Endothelial cell of umbilical vein (primary cell): Measurements from ENCODE around the gene ADAMTSL2. TPM values are rescaled to one million over a fixed set of nuclear protein-coding genes. Genes with fewer than 3 reads are reported as not detected.

Source experiments
- BruUV-seq: library from RNA; stranded (reverse); fragments of 400-500 nt; replicated peaks from 2 replicates; lab custom pipeline; 2021; lab: Mats Ljungman, UMichigan
- CTCF ChIA-PET: fragments of 300-600, 350-600 bp; sonication (Branson Sonifier 250); formaldehyde crosslinking; loops from one replicate; lab custom pipeline; 2021; ENCODE audit warnings: antibody characterized with exemption, inconsistent platforms; lab: Charles Lee
- POLR2A ChIA-PET: fragments of 300-600, 350-600 bp; sonication (Branson Sonifier 250); formaldehyde crosslinking; loops from one replicate; lab custom pipeline; 2021; ENCODE audit warnings: antibody characterized with exemption, inconsistent platforms; lab: Charles Lee
- DNase-seq: peaks from one replicate; pipeline ENCODE4 v3.0.0-alpha.2; 2011; ENCODE audit warnings: low read depth, low spot score
- FAIRE-seq: peaks from 2 replicates; lab custom pipeline; 2011; peaks lifted over from hg19 to GRCh38; lab: Jason Lieb, UNC
- H2AFZ ChIP-seq: 2 replicates; pipeline ENCODE4 v1.6.0; 2012; ENCODE audit warnings: low read depth, low read length, control low read depth, inconsistent platforms
- H3K27ac ChIP-seq: 2 replicates; pipeline ENCODE4 v1.5.1; 2011; ENCODE audit warnings: low read depth, mild to moderate bottlenecking, control low read depth, low read length, moderate library complexity; ENCODE audit not compliant: insufficient read depth
- H3K27me3 ChIP-seq, 2 experiments: 2 replicates each; pipeline versions ENCODE4 v1.6.0 to v1.6.1; 2011; ENCODE audit warnings: low read length in 2 of 2, mixed read lengths in 1 of 2; ENCODE audit not compliant: control insufficient read depth in 2 of 2, insufficient read depth in 2 of 2
- H3K36me3 ChIP-seq, 2 experiments: 2 replicates in 1 of 2; 3 replicates in 1 of 2; pipeline ENCODE4 v1.5.1; 2011; ENCODE audit warnings: low read length in 2 of 2, mild to moderate bottlenecking in 1 of 2, moderate library complexity in 1 of 2; ENCODE audit not compliant: control insufficient read depth in 2 of 2, insufficient read depth in 2 of 2; ENCODE audit errors: extremely low read depth in 1 of 2
- H3K4me1 ChIP-seq: 3 replicates; pipeline ENCODE4 v1.5.1; 2011; ENCODE audit warnings: mild to moderate bottlenecking, low read length; ENCODE audit not compliant: control insufficient read depth, insufficient read depth; ENCODE audit errors: extremely low read depth
- H3K4me2 ChIP-seq: 2 replicates; pipeline ENCODE4 v1.6.1; 2011; ENCODE audit warnings: low read length, control low read depth, mixed read lengths; ENCODE audit not compliant: insufficient read depth
- H3K4me3 ChIP-seq, 3 experiments: fragments of 200-600 bp in 1 of 3; sonication (generic), shearing (Covaris generic) in 1 of 3; replicated peaks in 1 of 3; 2 replicates each; pipeline ENCODE4 v1.5.1; 2011 to 2016; ENCODE audit warnings: control low read depth in 3 of 3, low read length in 3 of 3, mild to moderate bottlenecking in 2 of 3, inconsistent platforms in 1 of 3, low read depth in 1 of 3, moderate library complexity in 1 of 3; ENCODE audit not compliant: insufficient read depth in 1 of 3
- H3K79me2 ChIP-seq: 2 replicates; pipeline ENCODE4 v1.6.0; 2012; ENCODE audit warnings: low read length, inconsistent platforms; ENCODE audit not compliant: control insufficient read depth, insufficient read depth
- H3K9ac ChIP-seq: replicated peaks from 2 replicates; pipeline ENCODE3; 2011; ENCODE audit warnings: low read length, control low read depth; ENCODE audit not compliant: insufficient read depth; ENCODE audit errors: extremely low read depth
- H3K9me1 ChIP-seq: replicated peaks from 3 replicates; pipeline ENCODE4 v1.6.0; 2011; ENCODE audit warnings: mild to moderate bottlenecking, low read length; ENCODE audit not compliant: control insufficient read depth, insufficient read depth; ENCODE audit errors: extremely low read depth
- H3K9me3 ChIP-seq: replicated peaks from 2 replicates; pipeline ENCODE4 v1.5.1; 2012; ENCODE audit warnings: low read length, inconsistent platforms; ENCODE audit not compliant: control insufficient read depth, insufficient read depth
- H4K20me1 ChIP-seq: replicated peaks from 2 replicates; pipeline ENCODE3; 2011; ENCODE audit warnings: mild to moderate bottlenecking, low read length; ENCODE audit not compliant: control insufficient read depth, insufficient read depth; ENCODE audit errors: extremely low read depth
- EZH2 ChIP-seq: IDR thresholded peaks from 2 replicates; pipeline ENCODE4 v1.6.1; 2012; ENCODE audit warnings: borderline replicate concordance, low read depth, mild to moderate bottlenecking, moderate library complexity, low read length, inconsistent platforms; ENCODE audit not compliant: severe bottlenecking
- FOS ChIP-seq: IDR thresholded peaks from 2 replicates; pipeline ENCODE4 v1.6.1; 2011; ENCODE audit warnings: mild to moderate bottlenecking, low read length, moderate library complexity, borderline replicate concordance; ENCODE audit not compliant: insufficient read depth
- GATA2 ChIP-seq: IDR thresholded peaks from 2 replicates; pipeline ENCODE4 v1.7.0; 2011; ENCODE audit warnings: low read depth, mild to moderate bottlenecking, moderate library complexity, mixed read lengths, low read length; ENCODE audit not compliant: insufficient read length, insufficient read depth
- JUN ChIP-seq: IDR thresholded peaks from 2 replicates; pipeline ENCODE4 v1.6.1; 2011; ENCODE audit warnings: borderline replicate concordance, low read depth; ENCODE audit not compliant: insufficient read length, insufficient read depth
- MAX ChIP-seq: IDR thresholded peaks from 2 replicates; pipeline ENCODE4 v1.6.1; 2011; ENCODE audit not compliant: insufficient read depth, insufficient read length
- MYC ChIP-seq: IDR thresholded peaks from one replicate; pipeline ENCODE4 v1.6.1; 2011; ENCODE audit warnings: mild to moderate bottlenecking, low read depth, low read length
- POLR2A ChIP-seq: IDR thresholded peaks from 2 replicates; pipeline ENCODE4 v1.6.1; 2012; ENCODE audit warnings: low read depth, mild to moderate bottlenecking, control low read depth, low read length
- POLR2AphosphoS5 ChIP-seq: IDR thresholded peaks from 2 replicates; pipeline ENCODE4 v1.6.1; 2012; ENCODE audit warnings: low read depth, mild to moderate bottlenecking, control low read depth, low read length, moderate library complexity; ENCODE audit not compliant: insufficient read depth
- dilution Hi-C: fragments of 300-500 bp; cut with MboI; formaldehyde crosslinking; loops from one replicate; pipeline ENCODE4 v1.15.0; 2019; ENCODE audit warnings: low sequenced_read_pairs; ENCODE audit not compliant: extremely low pct_ligation_motif_present
- intact Hi-C: fragments of 100-400 bp; cut with micrococcal nuclease; formaldehyde crosslinking; loops from one replicate; pipeline ENCODE4 v1.10.0; 2022
- polyA plus RNA-seq, 4 experiments: library from polyadenylated mRNA; depleted of rRNA in 3 of 4; stranded (reverse) in 3 of 4; unstranded in 1 of 4; fragments of >200 nt; gene quantifications; 2 replicates each; pipeline versions ENCODE4 v1.2.1 to v1.2.3, GENCODE V29; 2011 to 2012; ENCODE audit warnings: missing spikeins in 1 of 4
- total RNA-seq: library from RNA; stranded (reverse); gene quantifications from 2 replicates; pipeline ENCODE4 v1.2.3, GENCODE V29; 2021
- TF ChIP-seq, protein P1 (sequence below), 2 donors: IDR thresholded peaks; 1 replicate in 1 of 2; 2 replicates in 1 of 2; pipeline ENCODE4 v1.5.1; 2011; ENCODE audit warnings: low read length in 2 of 2, mild to moderate bottlenecking in 2 of 2, moderate library complexity in 2 of 2, control low read depth in 1 of 2, inconsistent platforms in 1 of 2, low read depth in 1 of 2; ENCODE audit not compliant: insufficient read depth in 1 of 2; ENCODE audit errors: extremely low read depth in 1 of 2

ADAMTSL2 gene
- total and polyA plus RNA-seq, 2 donors (not counting 3 experiments of a cell fraction or from before 2014, with no cell fraction given) = not detected

- Histone ChIP-seq H3K27me3 (no peaks in the 10 kb centered on the region), H3K4me3 (no peak overlapping the region), H3K9ac (no peak overlapping the region), H3K79me2 (no peaks in the 10 kb centered on the region), H3K9me3 (no peaks in the 10 kb centered on the region), H3K4me2 (no peak overlapping the region), H3K36me3 (no peaks in the 10 kb centered on the region), H3K4me1 (no peaks in the 10 kb centered on the region), H3K27ac (no peak overlapping the region), H2AFZ (no peak overlapping the region), H4K20me1 (no peaks in the 10 kb centered on the region), H3K9me1 (no peaks in the 10 kb centered on the region)
- POLR2A ChIA-PET = no interaction called here
- intact Hi-C loops (no loop called here), dilution Hi-C loops (no loop called here)
- FAIRE-seq (no peak), DNase-seq (no peak)
- BruUV-seq = no TSS peak
- CTCF ChIA-PET = no interaction called here
- no peak for TF ChIP-seq EZH2
- TF ChIP-seq, protein P1, sequence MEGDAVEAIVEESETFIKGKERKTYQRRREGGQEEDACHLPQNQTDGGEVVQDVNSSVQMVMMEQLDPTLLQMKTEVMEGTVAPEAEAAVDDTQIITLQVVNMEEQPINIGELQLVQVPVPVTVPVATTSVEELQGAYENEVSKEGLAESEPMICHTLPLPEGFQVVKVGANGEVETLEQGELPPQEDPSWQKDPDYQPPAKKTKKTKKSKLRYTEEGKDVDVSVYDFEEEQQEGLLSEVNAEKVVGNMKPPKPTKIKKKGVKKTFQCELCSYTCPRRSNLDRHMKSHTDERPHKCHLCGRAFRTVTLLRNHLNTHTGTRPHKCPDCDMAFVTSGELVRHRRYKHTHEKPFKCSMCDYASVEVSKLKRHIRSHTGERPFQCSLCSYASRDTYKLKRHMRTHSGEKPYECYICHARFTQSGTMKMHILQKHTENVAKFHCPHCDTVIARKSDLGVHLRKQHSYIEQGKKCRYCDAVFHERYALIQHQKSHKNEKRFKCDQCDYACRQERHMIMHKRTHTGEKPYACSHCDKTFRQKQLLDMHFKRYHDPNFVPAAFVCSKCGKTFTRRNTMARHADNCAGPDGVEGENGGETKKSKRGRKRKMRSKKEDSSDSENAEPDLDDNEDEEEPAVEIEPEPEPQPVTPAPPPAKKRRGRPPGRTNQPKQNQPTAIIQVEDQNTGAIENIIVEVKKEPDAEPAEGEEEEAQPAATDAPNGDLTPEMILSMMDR (IDR thresholded peaks at IDR 0.05; ENCODE audit: extremely low read depth in 1 of 2, insufficient read depth in 1 of 2, low read depth in 1 of 2, low read length in 2 of 2) = no peak
- TF ChIP-seq POLR2AphosphoS5 = no peak
- no peak for TF ChIP-seq JUN
- no peak for TF ChIP-seq FOS
- no peak for TF ChIP-seq MYC
- no peak for TF ChIP-seq MAX
- TF ChIP-seq GATA2 = no peak
- TF ChIP-seq POLR2A = no peak
Measured at GRCh38 chr9:133569121-133569785, 34.7 kb downstream of the ADAMTSL2 start.
